Activated naive CD4-positive, alpha-beta T cell treated with anti-CD3 and anti-CD28 coated beads, Interleukin-2, amount 50 U/mL, for 16 hours (primary cell): ENCODE measurements around the gene EOLA1.
"Not testable (repeated sequence)": the region's sequence is repeated elsewhere in the genome, so short reads cannot be mapped to it uniquely, and the experiment has no call there.

ENCODE experiments used
- DNase-seq: peaks from one replicate; pipeline ENCODE4 v3.0.0-alpha.2; 2020

The EOLA1 gene

DNA sequence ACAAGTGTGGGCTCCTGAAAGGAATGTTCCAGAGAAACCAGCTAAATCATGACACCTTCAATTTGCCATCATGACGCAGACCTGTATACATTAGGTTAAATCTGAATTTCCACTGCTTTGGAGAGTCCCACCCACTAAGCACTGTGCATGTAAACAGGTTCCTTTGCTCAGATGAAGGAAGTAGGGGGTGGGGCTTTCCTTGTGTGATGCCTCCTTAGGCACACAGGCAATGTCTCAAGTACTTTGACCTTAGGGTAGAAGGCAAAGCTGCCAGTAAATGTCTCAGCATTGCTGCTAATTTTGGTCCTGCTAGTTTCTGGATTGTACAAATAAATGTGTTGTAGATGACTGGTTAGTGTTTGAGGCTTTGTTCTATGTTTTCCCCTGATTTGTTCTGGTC lies 6.2 kb downstream of the EOLA1 start:
- not testable (repeated sequence) for DNase-seq

DNA sequence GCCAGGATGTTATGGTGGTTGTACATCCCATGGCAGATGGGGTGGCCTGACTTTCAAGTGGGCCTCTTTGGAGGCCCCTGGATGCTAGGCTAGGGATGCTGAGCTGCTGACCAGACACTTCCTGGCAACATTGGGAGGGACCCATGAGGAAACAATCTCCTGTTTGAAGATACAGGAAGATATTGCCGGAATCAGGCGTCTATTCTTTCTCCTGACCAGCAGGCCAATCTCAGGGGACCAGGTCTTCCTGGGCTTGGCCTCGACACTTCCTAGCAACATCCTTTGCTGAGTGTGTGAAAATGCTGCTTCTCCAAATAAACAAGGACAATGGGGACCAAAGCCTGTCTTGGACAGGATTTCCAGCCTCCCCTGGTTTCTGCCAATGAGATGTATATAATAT lies 7.0 kb downstream of the EOLA1 start:
- not testable (repeated sequence) for DNase-seq

DNA sequence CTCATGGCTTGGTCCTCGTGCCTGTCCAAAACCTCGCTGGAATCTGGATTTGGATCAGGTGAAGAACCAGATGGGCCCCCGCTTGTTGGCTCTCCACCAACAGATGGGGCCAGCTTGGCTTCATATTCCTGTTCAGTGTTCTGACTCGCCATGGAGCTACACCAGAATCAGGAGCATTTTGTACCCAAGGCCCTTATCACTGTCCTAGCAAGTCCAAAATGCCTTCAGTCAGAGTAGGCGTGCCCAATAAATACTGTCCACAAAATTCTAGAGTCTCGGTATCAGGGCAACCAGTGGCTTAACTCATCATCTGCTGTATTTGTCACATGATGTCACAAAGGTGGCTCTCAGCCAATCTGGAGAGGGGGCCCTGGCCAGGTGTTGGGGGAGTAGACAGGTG lies 8.9 kb downstream of the EOLA1 start, which contains the start of gene HSFX3:
Gene HSFX3 (minus strand): TSS at position 224 of the 400 bp plus-strand sequence. CDS start 72 bp downstream, at position 152.
- not testable (repeated sequence) for DNase-seq

DNA sequence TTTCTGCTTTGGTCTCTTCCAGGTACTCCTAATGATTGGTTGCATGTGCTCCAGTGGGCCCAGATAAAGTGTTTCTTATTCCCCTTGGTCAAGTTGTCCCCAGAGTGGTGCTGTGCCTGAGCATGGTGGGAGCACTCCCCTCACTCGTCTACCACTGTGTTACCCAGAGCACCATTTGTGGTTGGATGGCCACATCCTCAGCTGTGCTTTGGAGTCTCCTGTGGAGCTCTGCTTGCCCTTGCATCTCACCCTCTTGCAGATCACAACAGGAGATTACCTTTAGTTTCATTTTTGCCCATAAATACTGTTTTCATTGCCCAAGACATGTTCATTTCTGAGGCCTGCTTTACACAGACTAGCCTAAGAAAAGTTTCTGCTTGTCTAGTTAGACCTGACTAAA lies 9.6 kb downstream of the EOLA1 start:
- DNase-seq = not testable (repeated sequence)

DNA sequence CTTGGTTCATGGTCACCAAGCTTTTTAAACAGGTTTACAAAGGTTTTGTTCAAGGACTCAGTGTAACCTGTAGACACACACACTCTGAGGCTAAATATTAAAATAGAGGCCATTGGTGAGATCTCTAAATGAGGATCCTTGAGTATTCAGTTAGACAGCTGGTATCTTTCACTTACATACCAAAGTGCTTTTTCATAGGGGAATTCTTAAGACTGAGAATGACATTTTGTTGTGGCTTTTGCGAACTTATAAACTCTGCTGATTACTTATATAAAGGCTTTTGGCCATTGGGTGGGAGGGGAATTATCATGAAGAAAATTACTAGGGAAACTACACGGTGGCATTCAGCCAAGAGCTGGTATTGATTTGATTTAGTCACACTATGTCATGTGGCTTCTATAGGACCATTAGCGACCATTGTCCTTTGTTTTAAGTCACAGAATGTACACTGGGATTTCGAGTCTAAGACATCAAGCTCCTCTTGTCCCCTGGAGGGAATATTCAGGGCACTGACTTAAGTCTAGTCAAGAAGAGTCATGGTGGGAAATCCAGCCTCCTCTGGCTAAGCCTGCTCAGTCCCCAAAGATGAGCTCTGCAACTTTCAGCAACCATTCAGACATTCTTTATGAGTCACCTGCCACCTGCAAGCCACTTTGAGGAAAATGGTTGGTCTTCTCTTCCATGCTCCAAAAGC lies 10.6 kb downstream of the EOLA1 start:
- not testable (repeated sequence) for DNase-seq

DNA sequence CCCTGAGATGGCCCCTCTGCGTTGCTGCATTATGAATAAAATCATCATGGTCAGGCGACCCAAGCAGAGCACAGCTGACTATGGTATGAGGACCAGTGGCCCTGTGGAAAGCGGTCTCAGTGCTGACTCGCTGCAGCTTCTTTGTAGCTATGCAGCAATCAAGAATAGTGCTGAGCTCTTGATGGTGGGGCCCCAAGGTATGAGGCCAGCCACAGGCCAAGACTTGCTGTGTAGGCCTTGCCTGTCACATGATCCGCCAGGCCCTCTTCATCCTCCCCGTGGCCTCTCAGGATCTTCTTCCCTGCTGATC lies 11.1 kb downstream of the EOLA1 start:
- DNase-seq = not testable (repeated sequence)

DNA sequence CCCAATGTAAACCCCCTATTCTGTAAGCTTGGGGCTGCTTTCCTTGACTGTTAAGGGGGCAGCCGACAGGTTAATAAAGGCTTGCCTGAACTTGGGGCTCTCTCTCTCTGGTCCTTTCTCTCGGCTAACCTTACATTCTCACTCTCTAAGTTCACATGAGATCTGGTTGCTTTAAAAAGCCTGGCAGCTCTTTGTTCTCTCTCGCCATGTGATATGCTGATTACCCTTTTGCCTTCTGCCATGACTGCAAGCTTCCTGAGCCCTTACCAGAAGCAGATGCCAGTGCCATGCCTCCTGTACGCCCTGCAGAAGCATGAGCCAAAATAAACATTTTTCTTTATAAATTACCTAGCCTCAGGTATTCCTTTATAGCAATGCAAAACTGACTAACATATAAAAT lies 14.4 kb downstream of the EOLA1 start:
- DNase-seq = not testable (repeated sequence)

DNA sequence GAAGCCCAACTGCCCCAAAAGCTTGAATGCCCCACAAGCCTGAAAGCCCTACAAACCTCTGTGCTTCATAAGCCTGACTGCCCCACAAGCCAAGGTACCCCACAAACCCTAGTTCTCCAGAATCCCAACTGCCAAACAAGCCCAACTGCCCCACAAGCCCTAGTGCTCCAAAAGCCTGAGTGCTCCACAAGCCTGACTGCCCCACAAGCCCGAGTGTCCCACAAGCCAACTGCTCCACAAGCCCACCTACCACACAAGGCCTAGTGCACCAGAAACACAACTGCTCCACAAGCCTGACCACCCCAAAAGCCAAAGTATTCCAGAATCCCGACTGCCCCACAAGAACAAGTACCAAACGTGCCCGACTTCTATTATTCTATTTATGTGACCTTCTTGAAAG lies 22.5 kb downstream of the EOLA1 start:
- no peak for DNase-seq

DNA sequence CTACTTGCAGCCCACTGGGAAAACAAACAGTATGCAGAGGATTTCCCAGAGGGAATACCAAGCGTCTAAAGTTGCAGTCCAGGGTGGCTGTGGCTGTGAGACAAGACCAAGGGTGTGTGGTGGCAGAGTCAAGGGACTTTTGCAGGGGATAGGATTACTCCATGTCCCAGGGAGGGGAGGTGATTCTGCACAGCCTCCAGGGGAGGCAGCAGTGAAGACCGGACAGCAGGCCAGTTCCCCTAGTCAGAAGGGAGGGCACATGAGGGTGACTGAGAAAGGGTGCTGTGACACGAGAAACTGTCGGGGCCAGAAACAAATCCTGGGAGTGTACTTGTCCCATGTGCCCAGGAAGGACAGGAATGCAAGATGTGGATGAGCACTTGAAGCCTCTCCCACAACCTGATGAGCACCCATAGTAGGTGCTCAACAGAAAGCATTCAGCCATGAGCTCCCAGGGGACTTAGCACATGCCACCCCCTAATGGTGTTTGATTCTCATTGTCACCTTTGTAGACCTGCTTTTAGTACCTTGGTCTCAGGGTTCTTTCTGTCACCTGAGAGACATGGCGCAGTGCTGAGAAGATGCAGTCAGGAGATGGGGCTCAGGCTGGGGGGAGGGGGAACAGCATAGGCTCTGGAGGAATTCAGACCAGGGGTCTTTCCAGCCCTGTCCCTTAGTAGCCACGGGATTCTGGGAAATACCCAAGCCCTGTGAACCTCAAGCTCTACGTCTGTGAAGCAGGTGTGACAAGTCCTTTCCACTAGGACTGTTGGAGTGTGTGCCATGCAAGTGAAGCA lies 27.0 kb downstream of the EOLA1 start:
- DNase-seq = no peak

DNA sequence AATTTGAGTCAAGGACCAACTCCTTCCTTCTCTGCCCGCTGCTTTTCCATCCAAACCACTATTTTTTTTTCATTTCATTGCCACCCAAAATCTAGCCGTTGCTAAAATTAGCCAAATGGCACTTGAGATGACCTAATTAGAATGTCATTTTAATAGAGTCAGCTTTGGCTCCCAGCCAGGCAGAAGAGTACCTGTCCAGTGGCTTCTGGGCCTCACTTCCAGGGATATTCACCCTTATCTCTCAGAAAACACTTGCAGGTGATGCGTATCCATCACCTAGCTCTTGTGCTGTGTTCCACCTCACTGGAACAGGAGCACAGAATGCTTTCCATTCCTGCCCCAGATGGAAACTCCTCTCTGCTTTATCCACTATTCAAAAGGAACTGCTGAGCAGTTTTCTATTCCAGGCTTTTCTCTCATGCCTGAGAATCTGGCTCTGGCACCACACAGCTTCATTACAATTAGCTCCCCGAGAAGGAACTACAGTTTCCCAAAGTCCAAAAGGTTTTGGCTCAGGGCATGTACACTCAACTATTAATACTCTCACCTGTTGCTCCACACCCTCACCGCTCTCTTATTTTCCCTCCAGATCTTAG lies 28.0 kb downstream of the EOLA1 start:
- DNase-seq = no peak

DNA sequence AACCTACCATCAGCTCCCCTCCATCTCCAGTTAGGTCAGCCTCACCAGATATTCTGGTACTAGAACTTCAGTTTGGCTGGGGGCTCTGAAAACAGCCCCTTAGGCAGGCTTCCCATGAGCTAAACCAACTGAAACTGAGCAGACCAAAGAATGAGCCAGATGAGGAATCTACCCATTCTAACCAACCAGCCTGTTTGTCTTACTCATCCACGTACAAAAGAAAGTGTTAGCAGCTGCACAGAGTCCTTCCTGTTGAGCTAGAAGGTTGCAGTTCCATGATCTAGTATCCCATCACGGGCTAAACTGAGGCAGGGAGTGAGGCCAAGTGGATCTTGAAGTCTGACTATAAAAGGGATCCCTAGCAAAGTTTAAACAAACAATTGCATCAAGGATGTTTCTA lies 29.0 kb downstream of the EOLA1 start:
- DNase-seq = no peak

DNA sequence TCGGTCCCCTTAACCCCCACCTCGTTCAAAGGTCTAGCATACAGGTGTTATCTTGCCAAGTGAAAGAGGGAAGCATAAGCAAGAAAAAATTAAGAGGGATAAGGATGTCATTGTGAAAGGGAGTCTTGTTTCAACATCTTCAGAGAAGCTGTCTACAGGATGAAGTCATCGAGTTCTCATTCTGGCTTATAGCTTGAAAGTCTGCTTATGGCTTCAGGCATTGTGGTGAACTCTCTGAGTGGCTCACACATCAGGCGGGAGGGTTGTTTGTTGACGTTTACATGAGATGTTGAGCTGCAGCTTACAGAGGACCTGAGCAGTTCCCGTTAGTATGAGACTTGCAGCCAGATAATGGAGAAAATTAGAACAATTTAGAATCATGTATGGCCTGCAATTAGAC lies 29.9 kb downstream of the EOLA1 start:
- DNase-seq = no peak

DNA sequence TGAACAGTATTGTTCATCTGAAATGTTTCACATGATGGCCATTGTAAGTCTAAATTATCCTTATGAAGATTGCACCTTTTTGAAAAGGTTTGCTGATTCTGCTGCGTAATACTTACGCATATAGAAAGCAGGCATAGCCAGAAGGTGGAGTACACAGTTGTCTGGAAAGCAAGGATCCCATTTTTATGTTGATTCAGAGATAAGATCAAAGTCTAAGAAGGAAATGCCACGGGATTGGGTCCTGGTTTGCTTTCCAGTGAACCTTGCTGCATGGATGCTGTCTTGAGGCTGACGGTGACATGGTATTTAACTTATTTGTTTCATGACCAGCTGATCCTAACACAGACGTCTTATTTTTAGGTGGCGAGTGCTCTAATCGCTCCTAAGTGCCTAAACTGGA lies 31.0 kb downstream of the EOLA1 start:
- DNase-seq = no peak

DNA sequence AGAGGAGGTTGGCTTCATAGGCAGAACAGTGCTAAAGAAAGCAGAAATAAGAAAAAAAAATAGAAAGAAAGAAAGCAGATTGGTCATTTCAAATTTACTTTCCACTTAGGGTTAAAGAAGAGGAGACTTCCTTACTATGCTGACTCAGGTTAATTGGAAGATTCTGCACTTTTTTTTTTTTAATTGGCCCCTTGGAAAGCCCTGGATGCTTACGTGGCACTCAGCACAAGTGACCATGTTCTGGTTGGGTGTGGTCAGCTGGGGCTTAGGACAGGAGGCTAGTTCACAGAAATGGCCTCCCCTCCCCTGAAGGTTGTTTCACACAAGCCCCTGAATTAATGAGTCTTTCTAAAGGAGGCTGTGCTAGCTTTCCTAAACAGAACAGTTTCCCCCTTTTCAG lies 31.9 kb downstream of the EOLA1 start:
- no peak for DNase-seq

DNA sequence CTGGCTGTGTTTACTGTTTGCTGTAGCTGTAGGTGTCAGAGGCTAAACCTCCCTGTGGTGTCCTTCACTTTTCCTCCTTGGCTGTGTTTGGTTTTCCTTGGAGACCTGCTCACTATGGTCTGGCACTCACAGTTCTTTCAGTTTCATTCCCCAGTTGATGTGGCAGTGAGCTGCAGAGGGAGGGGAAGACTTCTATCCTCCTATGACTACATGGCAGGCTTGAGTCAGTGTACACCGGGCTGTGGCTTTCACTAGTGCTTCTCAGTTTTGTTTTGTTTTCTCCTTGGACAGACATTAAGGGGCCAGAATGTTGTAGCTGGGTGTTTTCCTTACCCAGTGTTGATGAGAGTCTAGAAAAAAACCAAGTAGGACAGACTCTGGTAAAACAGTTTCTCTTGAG lies 32.6 kb downstream of the EOLA1 start:
- DNase-seq = not testable (repeated sequence)

DNA sequence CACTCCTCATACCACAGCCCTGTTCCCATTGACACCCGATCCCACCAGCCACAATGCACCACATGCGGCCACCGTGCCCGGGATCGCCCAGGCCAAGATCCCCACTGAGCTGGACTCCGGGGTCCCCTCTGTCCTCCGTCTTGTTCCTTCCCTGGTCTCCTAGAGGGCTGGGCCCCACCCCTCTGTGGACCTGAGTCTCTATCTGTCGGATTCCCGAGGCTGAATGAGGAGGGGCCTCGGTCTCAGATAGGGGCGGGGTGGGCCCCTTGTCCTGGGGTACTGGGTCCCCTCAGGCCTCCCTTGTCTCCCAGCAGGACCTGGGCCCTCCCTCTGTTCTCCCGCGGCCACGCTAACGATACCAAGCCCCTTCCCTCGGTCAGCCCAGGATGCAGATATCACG lies 44.8 kb downstream of the EOLA1 start:
- DNase-seq = not testable (repeated sequence)

DNA sequence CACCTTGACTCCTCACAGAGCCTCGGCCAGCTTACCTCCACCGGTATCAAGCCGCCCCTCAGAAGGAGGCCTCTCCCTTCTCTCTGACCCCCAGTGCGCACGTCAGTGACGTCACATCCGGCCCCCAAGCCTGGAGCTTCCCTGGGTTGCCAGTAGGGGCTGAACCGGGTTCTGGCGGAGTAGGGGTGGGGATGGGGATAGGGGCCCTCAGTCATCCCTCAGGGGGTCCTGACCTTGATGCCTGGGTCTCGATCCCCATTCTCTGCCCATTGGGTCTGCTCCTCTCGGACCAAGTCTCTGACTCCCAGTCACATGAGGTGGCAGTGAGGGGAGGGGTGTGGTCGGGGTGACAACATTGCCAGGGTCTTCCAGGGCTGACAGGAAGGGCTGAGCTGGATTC lies 46.5 kb downstream of the EOLA1 start, which contains the start of gene MAGEA9B:
Gene MAGEA9B (minus strand): TSS at position 101 of the 400 bp plus-strand sequence. CDS start 4,280 bp downstream, outside the sequence.
- DNase-seq = not testable (repeated sequence)

DNA sequence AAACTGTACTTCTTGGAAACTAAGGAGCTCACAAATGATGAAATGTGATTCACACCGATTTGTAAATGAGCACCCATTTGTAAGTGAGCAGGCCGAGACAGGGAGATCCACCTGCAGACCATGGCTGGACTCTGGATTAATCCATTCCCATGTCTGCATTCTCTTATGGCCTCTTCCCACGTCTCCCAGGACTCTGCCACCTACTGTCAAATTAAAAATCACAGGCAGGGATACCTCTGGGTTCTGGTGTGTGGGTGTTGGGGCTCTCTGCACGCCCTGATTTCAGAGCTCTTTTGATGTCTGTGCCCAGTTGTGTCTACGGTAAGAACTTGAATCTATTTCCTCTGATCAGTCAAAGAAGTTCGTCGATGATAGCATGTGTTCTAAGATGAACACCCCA lies 50.2 kb downstream of the EOLA1 start:
- DNase-seq = not testable (repeated sequence)

DNA sequence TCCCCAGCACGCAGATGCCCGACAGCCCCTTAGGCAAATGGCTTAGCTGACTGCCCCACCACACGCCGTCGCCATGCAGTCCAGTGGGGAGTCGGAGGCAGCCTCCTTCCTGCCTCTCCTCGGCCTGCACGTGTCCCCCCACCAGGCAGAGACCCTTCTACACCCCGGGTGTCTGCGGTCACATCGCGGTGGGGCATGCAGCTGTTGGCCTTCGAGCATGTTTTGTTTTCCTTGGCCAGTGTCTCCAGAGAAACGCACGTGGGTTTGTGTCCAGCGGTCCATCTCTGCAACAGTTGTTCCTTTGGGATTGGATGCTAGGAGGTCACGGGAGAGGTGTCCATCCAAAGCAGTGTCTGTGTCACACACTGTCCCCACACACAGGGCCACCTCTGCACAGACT lies 54.4 kb downstream of the EOLA1 start, which contains the start of gene HSFX2:
Gene HSFX2 (minus strand): TSS at position 101 of the 400 bp plus-strand sequence. CDS start 614 bp downstream, outside the sequence.
- not testable (repeated sequence) for DNase-seq

DNA sequence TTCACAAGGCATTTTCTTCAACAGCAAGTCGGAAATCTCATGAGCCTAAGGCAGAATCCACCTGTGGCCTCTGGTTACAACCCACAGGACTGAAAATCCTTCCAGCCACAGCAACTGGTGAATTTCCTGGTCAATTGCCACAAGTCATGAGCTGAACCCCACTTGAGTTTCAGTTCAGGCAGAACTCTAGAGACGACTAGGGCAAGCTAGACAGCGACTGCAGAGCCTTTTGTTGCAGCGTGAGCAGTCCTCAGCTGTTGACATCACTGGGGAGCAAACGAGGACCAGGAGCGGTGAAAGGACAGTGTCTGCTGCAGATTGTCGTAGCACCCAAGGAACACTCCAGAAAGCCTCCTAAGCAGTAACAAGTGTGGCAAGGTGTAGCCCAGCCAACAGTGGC lies 55.1 kb downstream of the EOLA1 start:
- DNase-seq = not testable (repeated sequence)
